Occipital lobe (tissue), 2 donors: ENCODE results near the gene DIDO1. TPM values are rescaled to one million over a fixed set of nuclear protein-coding genes. Genes with fewer than 3 reads are reported as not detected.
"Not testable (repeated sequence)": the region's sequence is repeated elsewhere in the genome, so short reads cannot be mapped to it uniquely, and the experiment has no call there.

Experiments
- DNase-seq: peaks from one replicate; lab custom pipeline; 2025; lab: John Stamatoyannopoulos, UW
- total RNA-seq: library from RNA; depleted of rRNA; stranded (reverse); fragments of >200 nt; gene quantifications from one replicate; pipeline ENCODE4 v1.2.3, GENCODE V29; 2014

Gene DIDO1
- total RNA-seq, 1 donor from 2014 or later, result 43.4 TPM

DNA sequence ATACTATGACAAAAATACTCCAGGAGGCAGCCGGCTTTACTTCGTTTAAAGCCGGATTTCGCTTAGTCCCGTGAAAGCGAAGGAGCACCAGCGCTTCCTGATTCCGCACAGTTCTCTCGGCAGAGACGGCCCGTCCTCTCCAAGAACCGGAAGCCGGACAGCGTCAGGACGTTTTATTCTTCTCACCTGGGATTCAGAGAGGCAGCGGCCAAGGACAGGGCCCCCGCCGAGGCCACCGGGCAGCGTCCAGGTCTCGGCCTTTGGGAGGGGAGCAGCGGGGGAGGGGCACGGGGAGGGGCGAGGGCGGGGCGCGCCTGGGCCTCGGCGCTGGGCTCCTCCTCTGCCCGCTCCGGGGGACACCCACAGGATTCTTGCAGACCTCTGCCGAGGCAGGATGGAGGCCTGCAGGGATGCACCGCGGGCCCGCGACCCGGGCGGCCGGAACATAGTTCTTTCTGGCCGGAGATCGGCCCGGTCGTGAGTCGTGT lies 2.8 kb upstream of the DIDO1 start:
- no peak for DNase-seq

DNA sequence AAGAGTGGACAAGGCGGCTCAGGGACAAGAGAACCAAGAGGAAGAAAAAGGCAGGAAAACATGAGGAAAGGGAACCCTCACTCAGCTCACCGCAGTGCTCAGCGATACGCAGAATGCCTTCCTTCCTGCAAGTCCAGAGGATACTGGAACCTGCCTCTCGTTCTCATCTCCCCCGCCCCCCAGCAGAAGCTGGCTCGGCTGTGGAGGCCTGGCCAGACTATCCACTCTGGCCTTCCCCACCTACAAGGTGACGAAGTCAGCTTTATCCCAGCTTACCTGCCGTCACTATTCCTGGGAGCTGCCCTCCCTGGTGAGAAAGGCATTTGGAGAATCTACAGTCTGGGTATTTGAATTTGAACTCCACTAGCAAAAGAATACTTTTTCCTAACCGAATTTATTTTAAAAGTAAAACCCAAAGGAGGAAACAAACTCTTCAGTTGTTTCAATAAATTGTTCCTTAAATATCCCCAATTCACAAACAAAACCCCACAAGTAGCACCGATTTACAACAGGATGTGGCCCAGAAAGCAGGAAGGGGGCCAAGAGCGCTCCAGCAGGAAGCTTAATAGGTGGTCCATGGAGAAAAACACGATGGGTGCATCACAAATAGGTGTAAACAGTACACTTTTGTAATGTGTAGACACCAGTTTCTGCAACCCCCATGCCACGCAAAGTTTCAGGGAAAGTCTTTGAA lies 2.1 kb upstream of the DIDO1 start:
- DNase-seq, result no peak

DNA sequence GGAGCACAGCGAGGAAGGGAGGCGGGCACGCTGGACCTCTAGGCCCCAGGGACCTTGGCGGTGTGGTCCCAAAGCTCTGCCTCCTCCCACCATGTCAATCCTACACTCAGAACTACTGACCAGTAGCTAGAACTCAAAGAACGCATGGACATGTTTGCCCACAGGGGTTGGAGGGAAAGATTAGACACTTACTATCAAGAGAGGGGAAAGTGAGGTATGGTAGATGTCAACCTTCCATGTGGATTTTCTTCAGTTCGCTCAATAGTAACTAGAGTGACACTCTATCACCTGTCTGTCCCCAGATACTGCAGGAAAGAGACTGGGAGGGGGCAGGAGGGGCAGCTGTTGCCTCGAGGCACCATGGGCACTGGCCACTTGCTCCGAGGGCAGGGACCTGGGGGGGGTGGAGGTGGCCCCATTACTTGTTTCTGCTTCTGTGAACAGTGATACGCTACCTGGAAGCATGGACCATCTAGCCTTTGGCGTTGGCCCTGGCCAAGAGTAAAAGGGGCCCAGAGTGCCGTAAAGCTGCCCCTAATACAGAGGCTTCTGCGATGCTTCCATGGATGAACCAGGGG lies 912 bp upstream of the DIDO1 start:
- no peak for DNase-seq

DNA sequence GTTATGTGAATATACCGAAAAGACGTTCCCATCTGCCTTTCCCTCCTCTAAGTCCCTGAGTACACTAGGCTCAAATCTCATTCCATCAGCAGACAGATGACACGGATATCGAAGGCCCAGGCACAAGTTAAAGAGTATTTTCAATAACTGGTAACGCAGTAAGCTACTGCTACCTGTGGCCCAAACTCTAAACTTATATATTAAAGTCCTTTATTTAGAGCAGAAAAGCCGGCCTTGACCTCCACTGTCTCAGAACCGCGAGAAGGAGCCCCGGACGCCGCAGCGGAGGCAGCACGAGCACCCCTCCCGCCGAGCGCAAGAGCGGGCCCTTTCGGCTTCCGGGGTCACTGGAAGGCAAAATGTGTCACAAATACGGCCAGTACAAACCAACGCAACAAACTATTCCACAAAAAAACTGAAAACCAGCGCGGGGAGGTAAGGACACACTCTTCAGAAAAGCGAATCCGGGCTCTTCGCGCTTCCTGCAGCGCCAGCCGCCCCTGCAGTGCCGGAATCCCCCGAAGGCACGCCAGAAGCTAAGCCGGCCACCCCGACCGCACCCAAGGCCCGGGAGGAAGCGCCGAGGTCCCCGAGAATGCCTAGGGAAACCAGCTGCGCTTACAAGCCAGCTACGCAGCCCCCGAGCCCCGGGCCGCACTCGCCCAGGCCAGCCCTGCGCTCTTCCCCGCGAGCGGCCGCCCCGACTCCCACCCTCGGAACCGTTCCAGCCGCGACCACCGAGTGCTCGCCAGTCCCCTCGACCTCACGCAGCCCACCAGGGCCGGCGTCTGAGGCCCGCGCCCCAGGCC lies 681 bp downstream of the DIDO1 start:
- DNase-seq, result no peak

DNA sequence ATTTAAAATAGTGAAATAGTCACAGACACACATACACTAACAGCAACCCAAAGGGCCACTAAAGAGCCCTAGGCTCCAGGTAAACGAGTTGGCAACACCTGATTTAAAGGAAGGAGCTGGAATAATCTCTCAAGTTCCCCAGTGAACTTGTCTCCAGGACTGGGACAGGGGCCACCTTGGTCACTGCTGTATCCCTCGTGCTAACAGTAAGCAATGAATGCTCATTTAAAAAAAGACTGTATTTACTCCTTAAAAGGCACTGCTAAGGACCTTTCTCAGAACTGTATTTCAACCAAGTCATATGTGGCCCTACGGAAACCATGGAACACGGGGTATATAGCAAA lies 1.3 kb downstream of the DIDO1 start:
- DNase-seq, result no peak

DNA sequence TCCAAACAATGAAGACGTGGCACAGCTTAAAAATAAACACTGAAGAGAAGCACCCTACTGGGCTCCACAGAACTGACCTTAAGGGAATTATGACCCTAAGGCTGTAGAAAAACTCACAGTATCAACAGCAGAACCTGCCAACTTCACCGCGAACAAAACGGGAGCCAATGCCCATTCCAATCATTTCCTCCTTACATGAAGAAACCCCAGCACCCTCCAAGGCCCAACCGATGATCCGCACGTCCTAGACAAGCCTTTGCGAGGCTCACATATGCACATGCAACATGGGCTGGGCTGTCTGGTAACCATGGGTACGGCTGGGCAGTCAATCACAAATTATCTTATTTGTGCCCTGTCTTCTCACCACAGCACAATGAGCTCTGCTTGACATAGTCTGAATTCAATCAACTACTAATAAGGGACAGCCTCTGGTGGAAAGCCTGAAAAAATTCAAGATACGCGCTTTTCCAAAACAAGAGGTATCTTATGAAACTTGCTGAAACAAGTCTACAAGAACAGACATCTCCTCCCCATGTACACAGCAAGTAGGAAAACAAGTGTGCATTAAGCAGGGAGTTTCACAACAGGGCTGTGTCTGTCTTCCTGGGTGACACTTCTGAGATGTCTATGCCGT lies 1.7 kb downstream of the DIDO1 start:
- no peak for DNase-seq

DNA sequence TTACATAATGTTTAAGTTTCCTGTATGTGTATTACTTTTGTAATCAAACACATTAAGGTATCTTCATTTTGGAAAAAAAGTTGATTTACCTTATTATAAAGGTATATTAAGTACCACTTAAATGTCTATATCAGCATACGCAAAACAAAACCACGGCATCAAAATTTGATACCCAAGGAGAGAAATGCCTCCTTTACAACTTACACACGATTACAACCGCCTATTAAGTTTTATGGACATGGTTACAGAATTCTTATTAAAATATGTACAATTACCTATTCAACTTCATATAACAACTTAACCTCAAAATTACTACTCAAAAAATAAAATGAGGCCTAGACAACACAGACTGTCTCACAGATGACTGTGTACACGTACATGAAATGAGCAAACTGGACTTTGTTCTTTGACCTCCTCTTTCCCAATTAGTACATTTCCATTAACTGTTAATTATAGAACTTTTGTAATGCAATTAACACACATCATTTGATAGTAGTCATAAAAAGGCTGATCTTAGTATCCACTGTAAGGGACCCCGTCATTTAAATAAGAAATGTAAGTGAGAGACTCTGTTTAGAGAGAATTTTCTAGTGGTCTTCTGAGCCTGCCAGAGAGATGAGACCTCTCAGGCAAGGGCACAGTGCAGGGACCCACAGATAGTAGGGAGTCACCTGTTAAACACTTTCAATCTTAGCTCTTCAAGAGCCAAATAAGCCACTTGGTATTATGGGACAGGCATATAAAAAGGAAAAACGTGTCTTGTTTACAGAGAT lies 2.5 kb downstream of the DIDO1 start:
- DNase-seq, result no peak

DNA sequence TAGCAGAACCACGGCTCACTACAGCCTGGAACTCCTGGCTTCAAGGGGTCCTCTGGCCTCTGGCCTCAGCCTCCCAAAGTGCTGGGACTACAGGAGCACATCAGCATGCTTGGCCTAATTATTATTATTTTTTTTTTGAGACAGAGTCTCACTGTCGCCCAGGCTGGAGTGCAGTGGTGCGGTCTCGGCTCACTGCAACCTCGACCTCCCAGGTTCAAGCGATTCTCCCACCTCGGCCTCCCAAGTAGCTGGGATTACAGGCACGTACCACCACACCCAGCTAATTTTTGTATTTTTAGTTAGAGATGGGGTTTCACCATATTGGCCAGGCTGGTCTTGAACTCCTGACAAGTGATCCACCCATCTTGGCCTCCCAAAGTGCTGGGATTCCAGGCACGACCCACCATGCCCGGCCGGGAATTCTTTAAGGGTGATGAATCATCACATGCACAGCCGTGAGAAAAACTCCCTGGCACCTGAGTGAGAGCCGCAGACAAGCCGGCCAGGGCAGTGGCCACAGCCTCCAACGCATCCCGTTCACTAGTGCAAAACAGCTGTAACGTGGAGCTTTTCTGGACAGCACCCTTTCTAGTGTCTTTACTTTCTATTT lies 3.1 kb downstream of the DIDO1 start:
- not testable (repeated sequence) for DNase-seq

DNA sequence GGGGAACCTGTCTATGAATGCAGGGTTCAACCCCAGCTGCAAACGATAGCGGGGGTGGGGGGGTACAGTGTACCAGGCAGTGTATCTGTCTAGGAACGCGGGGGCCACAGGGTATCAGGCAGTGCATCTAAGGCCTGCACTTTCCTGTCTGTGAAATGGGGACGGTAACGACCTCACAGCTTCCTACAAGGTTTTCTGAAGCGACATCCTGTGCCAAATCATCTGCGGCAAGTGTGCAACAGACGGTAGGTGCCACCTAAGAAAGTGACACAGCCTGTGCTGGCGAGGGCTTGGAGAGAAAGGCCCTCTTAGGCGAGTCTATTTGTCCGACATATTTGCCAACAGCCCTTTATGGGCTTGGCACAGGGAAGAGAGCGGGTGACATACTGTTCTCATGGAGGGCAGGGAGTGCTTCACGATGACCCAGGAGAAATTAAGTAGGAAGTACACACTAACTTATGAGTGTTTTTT lies 3.8 kb downstream of the DIDO1 start:
- DNase-seq, result no peak

DNA sequence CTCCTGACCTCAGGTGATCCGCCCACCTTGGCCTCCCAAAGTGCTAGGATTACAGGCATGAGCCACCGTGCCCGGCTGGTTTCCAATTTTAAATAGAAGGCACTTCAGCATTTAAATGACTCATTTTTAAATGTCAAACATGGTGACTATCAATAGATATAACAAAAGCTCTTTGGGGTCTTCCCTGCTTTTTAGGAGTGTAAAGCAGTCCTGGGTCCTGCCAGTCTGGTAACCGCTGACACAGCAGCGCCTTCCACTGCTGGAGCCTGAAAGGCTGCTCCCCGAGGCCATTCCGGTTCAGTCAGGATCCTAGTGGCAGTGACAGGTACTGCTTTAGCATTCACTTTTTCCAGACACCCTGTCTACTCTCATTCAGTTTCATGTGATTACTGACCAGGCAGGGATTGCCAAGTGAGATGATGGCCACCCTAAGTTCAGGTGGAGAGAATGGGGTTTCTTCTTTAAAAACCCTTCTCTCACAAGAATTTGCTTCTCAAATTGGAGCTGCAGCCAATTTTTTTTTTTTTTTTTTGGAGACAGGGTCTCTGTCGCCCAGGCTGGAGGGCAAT lies 5.1 kb downstream of the DIDO1 start:
- DNase-seq, result no peak

DNA sequence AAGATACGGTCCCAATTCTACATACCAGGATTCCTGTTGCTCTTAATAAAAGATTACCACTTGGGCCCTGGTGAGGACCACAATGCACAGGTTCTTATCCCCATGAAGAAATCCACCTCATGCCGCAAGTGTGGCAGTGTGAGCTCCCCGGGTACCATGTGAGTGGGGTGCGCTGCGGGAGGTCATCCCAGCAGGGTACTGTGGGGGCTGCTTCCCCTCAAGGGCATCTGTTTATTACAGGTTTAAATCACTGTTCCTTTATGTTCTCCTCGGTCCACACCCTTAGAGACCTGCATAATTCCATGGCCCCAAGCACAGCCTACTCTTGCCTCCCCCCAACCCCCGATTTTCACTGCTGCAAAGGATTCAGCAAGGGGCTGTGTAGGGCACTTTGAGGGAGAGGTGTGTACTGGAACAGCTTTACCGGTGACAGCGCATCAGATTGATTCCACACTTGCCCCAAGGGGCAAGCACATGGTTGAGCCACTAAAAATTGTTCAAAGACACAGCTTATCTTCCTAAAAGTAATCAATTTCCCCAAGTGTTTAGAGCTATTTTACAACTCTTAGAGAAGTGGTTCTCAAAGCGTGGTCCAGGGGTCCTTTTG lies 6.2 kb downstream of the DIDO1 start:
- no peak for DNase-seq

DNA sequence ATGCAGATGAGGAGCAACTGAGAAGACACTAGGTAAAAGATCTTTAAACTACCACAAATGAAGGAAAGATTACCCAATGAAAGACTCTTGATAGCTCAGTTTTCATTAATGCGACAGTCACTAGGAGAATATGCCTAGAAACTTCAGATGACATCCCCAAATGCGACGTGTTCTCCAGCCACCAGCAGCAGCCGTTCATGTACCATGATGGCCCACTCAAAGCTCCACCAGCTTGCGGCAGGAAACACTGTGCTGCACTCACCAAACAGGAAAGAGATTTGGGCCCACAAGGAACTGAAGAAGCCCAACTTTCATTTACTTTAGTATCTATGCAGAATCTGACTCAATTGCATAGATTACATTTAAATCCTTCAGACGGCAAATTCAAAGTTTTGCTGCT lies 7.5 kb downstream of the DIDO1 start:
- DNase-seq, result no peak

DNA sequence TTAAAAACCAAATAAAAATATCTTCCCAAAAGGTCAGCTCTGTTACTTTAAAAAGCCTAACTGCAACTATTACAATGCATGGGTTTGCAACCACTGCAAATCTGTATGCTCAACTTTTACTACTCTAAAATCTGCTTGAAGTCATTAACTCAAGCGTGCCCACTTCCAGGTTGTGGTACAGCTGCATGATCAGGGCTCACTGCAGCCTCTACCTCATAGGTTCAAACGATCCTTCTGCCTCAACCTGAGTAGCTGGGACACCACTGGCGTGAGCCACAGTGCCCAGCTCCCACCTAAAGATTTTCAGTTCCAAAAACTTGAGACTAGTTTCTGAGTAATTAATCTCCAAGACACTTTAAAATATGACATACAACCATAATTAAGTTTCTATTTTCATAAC lies 8.2 kb downstream of the DIDO1 start:
- no peak for DNase-seq

DNA sequence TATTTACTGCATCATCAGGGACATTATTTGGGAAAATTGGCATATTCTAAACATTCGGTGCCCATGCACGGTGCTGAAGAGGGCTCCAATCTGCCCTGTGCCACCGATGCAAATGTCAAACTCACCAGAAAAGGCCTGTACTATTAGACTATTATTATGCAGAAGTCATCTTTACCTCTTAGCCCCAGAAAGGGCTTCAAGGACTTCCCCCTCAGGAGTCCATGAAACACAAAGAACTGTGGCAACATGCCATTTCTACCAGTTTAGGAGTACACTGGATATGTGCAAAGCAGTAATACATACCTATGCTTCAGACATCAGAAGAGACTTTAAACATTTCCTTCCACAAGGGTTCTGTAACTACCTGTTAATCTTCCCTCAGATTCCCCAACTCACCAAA lies 8.6 kb downstream of the DIDO1 start:
- no peak for DNase-seq

DNA sequence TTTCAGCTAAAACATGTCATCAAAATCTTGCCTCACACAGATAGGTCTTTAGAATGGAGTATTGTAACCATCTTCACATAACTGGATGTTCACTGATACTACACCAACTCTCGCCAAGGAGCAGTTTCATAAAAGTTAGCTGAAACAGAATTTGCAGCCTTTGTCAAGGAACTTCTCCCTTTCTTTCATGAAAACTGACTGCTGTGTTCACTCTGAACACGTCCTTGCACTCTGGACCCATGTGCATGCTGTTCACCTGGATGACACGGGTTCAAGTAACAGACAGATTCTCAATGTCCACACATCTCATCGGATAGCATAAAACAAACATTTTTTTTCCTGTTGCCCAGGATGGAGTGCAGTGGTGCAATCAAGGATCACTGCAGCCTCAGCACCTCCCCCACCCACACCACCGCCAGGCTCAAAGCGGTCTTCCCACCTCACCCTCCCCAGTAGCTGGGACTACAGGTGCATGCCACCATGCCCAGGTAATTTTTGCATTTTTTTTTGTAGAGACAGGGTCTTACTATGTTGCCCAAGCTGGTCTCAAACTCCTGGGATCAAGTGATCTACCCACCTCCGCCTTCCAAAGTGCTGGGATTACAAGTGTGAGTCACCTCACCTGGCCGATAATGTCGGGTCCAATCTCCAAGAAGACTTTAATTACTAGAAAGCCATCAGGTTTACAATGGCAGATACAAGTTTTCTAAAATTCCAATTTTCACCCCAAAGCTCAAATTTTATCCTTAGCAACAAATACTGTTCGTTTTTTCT lies 9.4 kb downstream of the DIDO1 start:
- DNase-seq, result no peak

DNA sequence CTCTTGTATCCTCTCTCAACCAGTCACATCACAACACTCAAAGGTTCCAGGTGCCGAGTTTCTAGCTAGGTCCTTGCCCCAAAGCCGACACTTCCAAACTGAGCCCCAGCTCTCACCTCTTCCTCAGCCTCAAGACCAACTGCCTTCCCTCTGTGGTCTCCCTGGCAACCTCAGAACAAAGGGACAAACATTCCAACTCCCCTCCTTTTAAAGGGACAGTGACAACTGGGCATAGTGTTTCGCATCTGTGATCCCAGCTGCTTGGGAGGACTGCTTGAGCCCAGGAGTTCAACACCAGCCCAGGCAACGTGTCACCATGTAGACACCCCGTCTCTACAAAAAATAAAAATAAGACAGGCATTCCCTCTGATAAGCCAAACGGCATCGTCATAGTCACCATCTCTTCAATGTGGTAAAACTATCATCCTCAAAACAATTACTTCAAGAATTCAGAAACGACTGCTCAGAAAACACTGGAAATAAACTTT lies 11.3 kb downstream of the DIDO1 start:
- no peak for DNase-seq

DNA sequence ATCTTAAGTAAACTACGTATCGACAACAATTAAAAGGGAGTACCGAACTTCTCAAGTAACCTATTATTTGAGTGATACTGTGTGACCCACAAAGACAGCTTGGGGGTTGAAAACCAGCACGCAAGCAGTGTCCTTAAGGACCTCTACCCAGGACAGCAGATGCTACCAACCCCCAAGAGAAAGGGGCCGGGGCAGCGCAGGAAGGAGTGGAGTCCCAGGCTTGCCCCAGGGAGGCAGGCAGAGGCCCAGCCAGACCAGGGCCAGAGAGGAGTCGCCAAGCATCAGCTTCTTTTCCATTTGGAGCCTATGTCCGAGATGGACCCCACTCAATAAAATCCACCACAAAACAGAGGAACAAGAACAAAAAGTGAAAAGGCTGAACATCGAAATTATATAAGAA lies 11.9 kb downstream of the DIDO1 start:
- no peak for DNase-seq

DNA sequence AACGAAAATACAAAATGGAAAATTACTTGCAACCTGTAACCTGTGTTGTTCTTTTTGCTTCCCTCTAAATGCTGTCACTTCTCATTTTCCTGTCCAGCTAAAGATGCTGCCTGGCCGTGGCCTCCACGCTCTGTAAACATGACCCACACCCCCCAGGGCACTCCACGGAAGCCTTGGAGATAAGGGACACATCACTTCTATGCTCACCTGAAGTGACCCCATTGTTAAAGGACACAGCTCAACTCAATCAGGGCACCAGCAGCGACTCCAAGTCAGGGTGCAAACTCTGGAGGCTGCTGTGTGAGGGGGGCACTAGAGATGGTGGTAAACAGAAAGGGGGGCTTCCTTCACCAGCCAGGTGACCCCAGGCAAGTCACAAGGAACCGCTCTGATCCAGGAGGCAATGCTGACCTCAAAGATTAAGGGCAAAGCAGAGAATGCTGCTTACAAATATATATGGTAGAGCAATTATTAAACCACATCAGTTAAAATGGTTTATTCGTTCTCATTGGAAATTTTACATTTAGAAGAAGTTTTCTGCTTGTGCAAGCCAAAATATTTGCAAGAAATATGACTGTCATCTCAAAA lies 13.2 kb downstream of the DIDO1 start:
- DNase-seq, result no peak
